GM18517 (cell line): ENCODE results near the gene CC2D2A.

Experiments
- ATAC-seq: cut with Tn5 transposase; IDR thresholded peaks from one replicate; pipeline ENCODE4 v1.9.1; 2021; ENCODE audit warnings: mild to moderate bottlenecking, moderate library complexity; ENCODE audit not compliant: unreplicated experiment

Gene CC2D2A

DNA sequence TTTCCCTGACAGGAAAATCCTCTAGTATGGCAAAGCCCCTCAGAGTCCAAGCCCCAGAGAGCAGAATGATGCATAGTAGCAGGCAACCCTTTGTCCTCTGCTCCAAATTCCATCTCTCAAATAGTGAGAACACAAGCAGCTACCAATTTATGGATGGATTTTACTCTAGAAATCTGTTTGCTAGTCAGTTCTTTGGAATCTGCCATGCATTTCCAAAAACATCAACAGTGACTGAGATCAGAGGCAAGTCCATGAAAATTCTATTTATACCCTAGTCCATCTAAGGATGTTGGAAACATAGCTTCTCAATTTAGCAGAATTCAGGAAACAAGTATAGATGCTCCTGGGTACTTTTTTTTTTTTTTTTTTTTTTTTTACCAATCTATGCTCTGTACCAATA lies 10.0 kb upstream of the CC2D2A start:
- ATAC-seq = no peak

DNA sequence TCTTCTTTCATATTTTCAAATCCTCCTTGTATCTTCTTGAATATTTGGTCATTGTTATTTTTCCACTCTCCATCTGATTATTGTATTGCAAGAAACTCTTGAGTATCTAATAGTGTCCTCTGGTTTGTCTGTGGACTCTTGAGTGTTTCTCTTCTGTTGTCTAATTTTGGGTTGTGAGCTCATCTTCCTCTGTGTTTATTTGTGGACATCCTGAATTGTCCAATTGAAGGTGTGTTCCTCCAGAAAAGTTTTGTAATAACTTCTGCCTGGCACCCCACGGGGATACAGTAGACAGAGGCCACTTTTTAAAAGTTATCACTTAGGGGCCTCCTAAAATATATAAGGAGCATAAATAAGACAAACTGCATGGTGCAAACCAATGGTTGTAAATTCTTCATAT lies 3.1 kb upstream of the CC2D2A start:
- no peak for ATAC-seq

GRCh38 chr4:15470128-15470475 lies 420 bp downstream of the CC2D2A start:
- no peak for ATAC-seq

- ATAC-seq = no peak
Measured at GRCh38 chr4:15476396-15476795, 6.7 kb downstream of the CC2D2A start.

DNA sequence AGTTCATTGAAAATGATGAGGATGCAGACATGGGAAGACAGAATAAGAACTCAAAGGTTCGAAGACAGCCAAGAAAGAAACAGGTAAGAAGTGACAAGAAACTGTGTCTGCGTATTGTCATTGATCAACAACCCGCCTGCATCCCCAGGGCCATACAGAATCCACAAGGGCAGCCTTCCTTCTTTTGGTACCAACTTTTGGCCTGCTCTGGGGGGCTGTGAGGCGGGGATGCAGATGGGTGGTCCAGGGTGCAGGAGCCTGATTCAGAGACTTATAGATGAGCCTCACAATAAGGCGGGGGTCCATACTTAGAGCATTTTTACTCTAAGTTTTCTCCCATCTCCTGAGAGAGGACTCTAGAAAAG lies 9.0 kb downstream of the CC2D2A start:
- ATAC-seq = no peak

GRCh38 chr4:15479089-15479912 lies 9.6 kb downstream of the CC2D2A start:
- ATAC-seq = no peak

DNA sequence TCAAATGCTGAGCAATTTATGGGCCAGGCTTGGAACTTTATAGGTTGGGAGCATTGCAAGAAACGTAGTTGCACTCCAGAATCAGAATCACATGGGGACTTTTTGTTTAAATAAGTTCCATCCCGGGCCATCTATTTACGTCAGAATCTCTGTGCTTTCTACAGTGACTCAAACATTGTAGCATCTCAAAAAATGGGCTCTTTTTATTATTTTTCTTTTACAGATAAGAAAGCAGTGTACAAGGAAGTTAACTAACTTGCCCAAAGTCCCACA lies 10.2 kb downstream of the CC2D2A start:
- ATAC-seq = no peak

- no peak for ATAC-seq
Measured at GRCh38 chr4:15481961-15482745, 12.5 kb downstream of the CC2D2A start.

DNA sequence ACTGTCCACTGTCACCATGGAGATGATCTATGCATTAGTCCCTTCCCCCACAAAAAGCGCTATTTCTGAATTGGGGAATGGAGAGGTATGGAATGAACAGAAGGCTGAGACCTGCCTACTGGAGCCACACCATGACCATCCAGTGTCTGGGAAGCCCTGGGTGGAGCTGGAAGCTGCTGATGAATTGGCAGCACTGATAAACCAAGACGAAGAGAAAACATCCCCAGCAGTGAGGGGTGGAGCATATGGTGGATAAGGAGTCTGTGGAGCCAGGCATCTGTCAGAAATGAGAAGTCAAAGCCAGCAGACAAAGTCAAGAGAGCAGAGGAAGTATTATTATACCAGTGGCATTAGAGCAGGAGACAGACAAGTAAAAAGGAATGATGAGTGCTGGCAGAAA lies 13.2 kb downstream of the CC2D2A start:
- ATAC-seq = no peak

DNA sequence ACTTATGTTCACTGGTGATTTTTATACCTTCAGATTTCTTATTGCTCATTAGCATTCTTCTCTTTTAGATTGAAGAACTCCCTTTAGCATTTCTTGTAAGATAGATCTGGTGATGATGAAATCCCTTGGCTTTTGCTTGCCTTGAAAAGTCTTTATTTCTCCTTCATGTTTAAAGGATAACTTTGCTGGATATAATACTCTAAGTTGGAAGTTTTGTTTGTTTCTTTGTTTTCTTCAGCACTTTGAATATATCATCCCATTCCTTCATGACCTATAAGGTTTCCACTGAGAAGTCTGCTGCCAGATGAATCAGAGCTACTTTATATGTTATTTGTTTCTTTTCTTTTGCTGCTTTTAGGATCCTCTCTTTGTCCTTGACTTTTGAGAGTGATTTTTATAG lies 18.5 kb downstream of the CC2D2A start:
- no peak for ATAC-seq

DNA sequence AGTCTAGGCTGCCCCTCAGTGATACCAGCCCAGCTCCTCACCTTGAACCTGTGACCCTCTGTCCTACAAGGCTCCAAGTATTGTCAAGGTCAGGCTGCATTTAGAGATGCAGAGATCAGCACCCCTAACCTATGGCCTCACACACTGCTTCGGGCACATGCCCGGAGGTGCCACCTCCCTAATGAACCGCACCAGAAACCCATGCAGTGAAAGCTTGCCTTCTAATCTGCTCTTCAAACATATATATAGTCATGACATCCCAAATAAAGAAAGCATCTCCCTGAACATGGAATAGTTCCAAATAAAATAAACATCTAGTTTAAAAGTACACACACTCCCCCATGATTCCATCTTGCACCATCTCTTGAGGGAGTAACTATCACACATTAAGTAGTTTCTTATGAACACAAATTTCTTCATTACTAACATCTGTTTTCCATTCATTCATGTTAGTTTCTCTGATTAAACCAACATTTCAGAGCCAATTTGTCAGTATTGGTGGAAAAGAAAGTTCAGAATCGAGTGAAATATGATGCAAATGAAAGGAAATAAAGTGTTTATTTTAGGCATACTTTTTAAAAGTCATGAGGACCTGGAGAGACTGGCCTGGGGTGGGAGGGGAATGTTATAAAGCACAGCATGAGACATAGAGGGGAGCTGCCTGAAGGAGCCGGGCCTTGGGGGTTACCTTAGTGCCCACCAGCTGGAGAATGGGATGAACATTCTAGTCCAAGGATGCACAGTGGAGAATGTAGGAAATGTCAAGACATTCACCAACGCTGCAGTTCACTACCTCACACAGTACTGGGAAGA lies 19.2 kb downstream of the CC2D2A start:
- no peak for ATAC-seq

- ATAC-seq = no peak
Measured at GRCh38 chr4:15489551-15489950, 19.9 kb downstream of the CC2D2A start.

DNA sequence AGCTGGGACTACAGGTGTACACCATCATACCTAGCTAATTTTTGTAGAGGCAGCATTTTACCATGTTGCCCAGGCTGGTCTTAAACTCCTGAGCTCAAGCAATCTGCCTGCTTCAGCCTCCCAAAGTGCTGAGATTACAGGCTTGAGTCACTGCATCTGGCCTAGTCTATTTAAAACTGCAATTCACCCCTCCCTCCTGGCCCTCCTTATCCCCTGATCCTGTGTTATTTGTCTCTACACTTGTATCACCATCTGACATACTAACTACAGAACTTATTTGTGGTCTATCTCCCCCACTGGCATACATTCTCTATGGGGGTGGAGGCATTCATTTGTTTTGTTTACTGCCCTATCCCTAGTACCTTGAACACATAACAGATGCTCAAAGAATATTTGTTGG lies 23.7 kb downstream of the CC2D2A start:
- ATAC-seq = no peak

DNA sequence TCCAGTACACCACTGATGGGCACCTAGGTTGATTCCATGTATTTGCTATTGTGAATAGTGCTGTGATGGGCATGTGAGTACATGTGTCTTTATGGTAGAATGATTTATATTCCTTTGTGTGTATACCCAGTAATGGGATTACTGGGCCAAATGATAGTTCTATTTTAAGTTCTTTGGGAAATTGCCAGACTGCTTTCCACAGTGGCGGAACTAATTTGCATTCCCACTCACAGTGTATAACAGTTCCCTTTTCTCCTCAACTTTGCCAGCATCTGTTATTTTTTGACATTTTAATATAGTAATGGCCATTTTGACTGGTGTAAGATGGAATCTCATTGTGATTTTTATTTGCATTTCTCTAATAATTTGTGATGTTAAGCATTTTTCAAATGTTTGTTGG lies 25.9 kb downstream of the CC2D2A start:
- ATAC-seq = no peak

DNA sequence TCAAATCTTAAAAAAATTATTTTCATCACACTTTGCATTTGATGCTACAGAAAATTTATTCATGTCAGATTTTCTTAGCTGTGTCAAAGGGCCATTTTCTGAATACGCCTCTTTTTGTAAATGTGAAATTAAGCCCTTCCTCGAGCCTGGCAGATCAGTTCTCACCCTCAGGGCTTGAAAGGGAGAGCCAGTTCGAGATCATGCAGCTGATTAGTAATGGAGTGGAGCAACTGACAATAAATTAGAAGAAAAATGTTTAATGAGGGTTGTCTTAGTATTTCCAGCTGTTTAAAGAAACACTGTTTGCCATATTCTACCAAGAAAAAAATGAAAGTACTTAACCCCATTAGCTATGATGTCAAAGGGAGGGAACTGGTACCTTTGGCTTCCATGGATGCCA lies 28.7 kb downstream of the CC2D2A start:
- ATAC-seq = no peak

DNA sequence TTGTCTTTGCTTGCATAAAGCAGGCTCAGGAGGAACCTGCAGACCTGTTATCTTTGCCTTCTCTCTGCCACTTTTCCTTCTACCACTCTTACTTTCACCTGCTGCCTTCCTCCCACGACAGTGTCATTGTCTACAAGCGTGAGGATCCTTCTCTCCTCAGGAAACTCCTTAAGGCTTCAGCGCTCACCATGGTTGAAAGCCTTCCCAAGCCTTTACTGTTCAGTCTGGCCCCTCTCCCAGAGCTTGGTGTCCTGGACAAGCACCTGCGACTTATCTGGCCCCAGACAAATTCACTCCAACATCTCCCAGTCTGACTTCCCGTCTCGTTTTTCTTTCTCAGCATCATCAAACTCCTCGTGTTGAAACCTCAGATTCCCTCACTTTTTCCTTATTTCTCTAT lies 31.0 kb downstream of the CC2D2A start:
- no peak for ATAC-seq

GRCh38 chr4:15501941-15502340 lies 32.3 kb downstream of the CC2D2A start:
- no peak for ATAC-seq

DNA sequence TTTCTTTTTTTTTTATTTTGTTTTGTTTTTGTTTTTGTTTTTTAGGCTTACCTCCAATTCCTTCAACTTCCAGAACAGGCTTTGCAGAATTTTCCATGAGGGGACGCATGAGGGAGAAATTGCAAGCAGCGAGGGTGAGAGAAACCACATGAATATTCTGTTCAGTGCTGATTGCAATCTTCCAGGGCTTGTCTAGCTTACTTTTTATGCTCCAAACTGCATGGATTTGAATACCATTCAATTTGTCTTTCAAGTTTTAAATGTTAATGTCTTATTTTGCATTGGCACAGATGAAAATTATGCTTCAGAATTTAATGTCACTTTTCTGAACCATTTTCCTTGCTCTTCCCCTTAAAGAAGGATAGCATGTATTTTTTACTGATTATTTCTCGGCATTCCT lies 32.7 kb downstream of the CC2D2A start:
- ATAC-seq = no peak

- no peak for ATAC-seq
Measured at GRCh38 chr4:15504041-15504440, 34.4 kb downstream of the CC2D2A start.

- no peak for ATAC-seq
Measured at GRCh38 chr4:15506464-15506863, 36.8 kb downstream of the CC2D2A start.

GRCh38 chr4:15507679-15508078 lies 38.0 kb downstream of the CC2D2A start:
- no peak for ATAC-seq

DNA sequence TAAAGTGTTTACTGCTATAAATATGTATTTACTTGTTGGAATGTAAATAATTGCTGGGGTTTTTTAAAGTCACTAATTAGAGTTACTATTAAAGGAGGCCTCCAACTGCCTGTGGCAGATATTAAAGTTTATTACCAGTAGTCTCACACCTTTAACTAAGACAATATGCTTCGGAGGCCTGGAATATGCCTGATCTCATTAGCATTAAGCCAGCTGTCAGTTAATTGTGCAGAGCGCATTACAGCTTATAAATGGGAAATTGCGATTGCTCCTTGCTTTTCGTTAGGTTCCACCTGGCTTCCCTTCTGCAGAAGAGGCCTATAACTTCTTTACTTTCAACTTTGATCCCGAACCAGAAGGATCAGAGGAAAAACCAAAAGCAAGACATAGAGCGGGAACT lies 41.3 kb downstream of the CC2D2A start:
- no peak for ATAC-seq
